ENCODE measurements around the gene CDX1. TPM values are rescaled to one million over a fixed set of nuclear protein-coding genes. Genes with fewer than 3 reads are reported as not detected.

Gene CDX1
- total and polyA plus RNA-seq, 7 donors = 0.06 to 0.08 TPM; not detected in 5

GRCh38 chr5:150219861-150220260 lies 53.3 kb downstream of the CDX1 start:
- peak in 1 of 4 donors; percentile 11 for ATAC-seq
- intact Hi-C loops (cut with DNase I) = loop anchor here in 1 of 2 donors (5.0 kb wide), 1 partner anchor 198 kb away; no protein-coding TSS in a partner anchor
- no peaks in the 10 kb centered on the region for H3K9me3 ChIP-seq
- peak overlapping the region; percentile 30 for H3K27ac ChIP-seq
- DNase-seq = no peak
- H3K4me3 ChIP-seq = no peak overlapping the region
- H3K27me3 ChIP-seq (ENCODE audit: insufficient read depth in 3 of 3, low read length in 2 of 3) = no peaks in the 10 kb centered on the region
- 40 to 73% (median 64%) methylated on average over 2 of the region's 2 CpGs for whole genome bisulfite sequencing, 3 donors
- no peak for TF ChIP-seq CTCF (IDR thresholded peaks at IDR 0.05)
- H3K4me1 ChIP-seq = no peaks in the 10 kb centered on the region
- peaks cover 0 to 29% of the 10 kb centered on the region in 2 donors for H3K36me3 ChIP-seq (ENCODE audit: insufficient read depth in 1 of 2, low read depth in 1 of 2)

- Histone ChIP-seq H3K36me3 (ENCODE audit: insufficient read depth in 1 of 2, low read depth in 1 of 2) (peaks cover 0 to 40% of the 10 kb centered on the region in 2 donors), H3K27ac (no peak overlapping the region), H3K27me3 (ENCODE audit: insufficient read depth in 3 of 3, low read length in 2 of 3) (no peaks in the 10 kb centered on the region), H3K9me3 (no peaks in the 10 kb centered on the region), H3K4me3 (no peak overlapping the region), H3K4me1 (no peaks in the 10 kb centered on the region)
- no peak for DNase-seq
- no peak for TF ChIP-seq CTCF (IDR thresholded peaks at IDR 0.05)
- WGBS, 3 donors = 75 to 81% (median 75%) methylated on average over 5 of the region's 5 CpGs
- intact Hi-C loops (cut with DNase I) = no loop called here
- ATAC-seq = no peak
These were observed 54.9 kb downstream of the CDX1 start for GRCh38 chr5:150221471-150221870.

GRCh38 chr5:150222906-150223305 lies 56.3 kb downstream of the CDX1 start:
- ATAC-seq = no peak
- 89 to 91% (median 90%) methylated on average over 21 of the region's 21 CpGs for WGBS, 3 donors
- intact Hi-C loops (cut with DNase I) = no loop called here

GRCh38 chr5:150223474-150223873 lies 56.9 kb downstream of the CDX1 start:
- 86 to 88% (median 88%) methylated on average over 7 of the region's 7 CpGs for WGBS, 3 donors

More at GRCh38 chr5:150222906-150223305, 56.3 kb downstream of the CDX1 start:
- Histone ChIP-seq H3K9me3 (no peaks in the 10 kb centered on the region), H3K27ac (no peak overlapping the region), H3K36me3 (ENCODE audit: insufficient read depth in 1 of 2, low read depth in 1 of 2) (peaks cover 0 to 51% of the 10 kb centered on the region in 2 donors), H3K4me3 (no peak overlapping the region), H3K4me1 (no peaks in the 10 kb centered on the region), H3K27me3 (ENCODE audit: insufficient read depth in 3 of 3, low read length in 2 of 3) (no peaks in the 10 kb centered on the region)
- no peak for DNase-seq
- TF ChIP-seq CTCF (IDR thresholded peaks at IDR 0.05) = no peak

More at GRCh38 chr5:150223474-150223873, 56.9 kb downstream of the CDX1 start:
- intact Hi-C loops (cut with DNase I) = no loop called here
- no peak for TF ChIP-seq CTCF (IDR thresholded peaks at IDR 0.05)
- H3K27me3 ChIP-seq (ENCODE audit: insufficient read depth in 3 of 3, low read length in 2 of 3) = no peaks in the 10 kb centered on the region
- no peak overlapping the region for H3K27ac ChIP-seq
- H3K36me3 ChIP-seq (ENCODE audit: insufficient read depth in 1 of 2, low read depth in 1 of 2) = peaks cover 0 to 57% of the 10 kb centered on the region in 2 donors
- no peaks in the 10 kb centered on the region for H3K9me3 ChIP-seq
- H3K4me3 ChIP-seq = no peak overlapping the region
- DNase-seq (no peak), ATAC-seq (no peak)
- no peaks in the 10 kb centered on the region for H3K4me1 ChIP-seq
